ENCODE results near the gene NT5C1B.

GRCh38 chr2:18560797-18561085 lies 28.6 kb downstream of the NT5C1B start:
- no peak for TF ChIP-seq BACH2 (CRISPR knock-in tag; IDR thresholded peaks at IDR 0.05; ENCODE audit: borderline replicate concordance)
- no peak for TF ChIP-seq ZFP3 (CRISPR knock-in tag; IDR thresholded peaks at IDR 0.05)
- TF ChIP-seq PATZ1 (CRISPR knock-in tag; IDR thresholded peaks at IDR 0.05; ENCODE audit: borderline replicate concordance): no peak
- no peak for TF ChIP-seq RARB (CRISPR knock-in tag; IDR thresholded peaks at IDR 0.05)
- no peak for TF ChIP-seq POU6F1 (CRISPR knock-in tag; IDR thresholded peaks at IDR 0.05; ENCODE audit: borderline replicate concordance, low read depth)
- TF ChIP-seq ZNF565 (CRISPR knock-in tag; conservative IDR thresholded peaks at IDR 0.05; ENCODE audit: low read depth): no peak
- no peak for TF ChIP-seq ZNF70 (CRISPR knock-in tag; IDR thresholded peaks at IDR 0.05)

Measured in SK-N-SH treated with all-trans-retinoic acid at 6 μM for 48 hours (cell line).